Suppressor macrophage (primary cell): ENCODE results near the gene SLAMF9.

Experiments
- DNase-seq, 4 experiments: peaks; one replicate each; pipeline ENCODE4 v3.0.0-alpha.2; 2020 to 2022

The SLAMF9 gene

GRCh38 chr1:159945483-159946241, 8.4 kb downstream of the SLAMF9 start, which contains the start of gene IGSF9:
Gene IGSF9, minus strand, starts transcription at chr1:159945613. Its CDS starts 2,159 bp downstream, at chr1:159943454.
- DNase-seq = peak in 3 of 4 experiments; percentile 18 to 57 (median 29)

- DNase-seq = no peak
These were observed 9.2 kb downstream of the SLAMF9 start for GRCh38 chr1:159944623-159945455.

- DNase-seq = no peak
These were observed 10.0 kb downstream of the SLAMF9 start for GRCh38 chr1:159943908-159944622.

GRCh38 chr1:159943278-159943640, 10.8 kb downstream of the SLAMF9 start:
- no peak for DNase-seq

- DNase-seq = no peak
These were observed 11.3 kb downstream of the SLAMF9 start for GRCh38 chr1:159942632-159943277.

GRCh38 chr1:159941591-159942560, 12.2 kb downstream of the SLAMF9 start:
- no peak for DNase-seq

GRCh38 chr1:159941141-159941540, 12.9 kb downstream of the SLAMF9 start:
- no peak for DNase-seq

- DNase-seq = no peak
These were observed 13.9 kb downstream of the SLAMF9 start for GRCh38 chr1:159940006-159940620.

GRCh38 chr1:159939678-159940002, 14.4 kb downstream of the SLAMF9 start:
- DNase-seq = no peak

- no peak for DNase-seq
These were observed 14.9 kb downstream of the SLAMF9 start for GRCh38 chr1:159938905-159939677.

GRCh38 chr1:159938211-159938852, 15.7 kb downstream of the SLAMF9 start:
- DNase-seq = no peak

- peak; percentile 39 to 61 (median 52) for DNase-seq
These were observed 16.8 kb downstream of the SLAMF9 start for GRCh38 chr1:159937054-159937750.

GRCh38 chr1:159936273-159936904, 17.6 kb downstream of the SLAMF9 start:
- DNase-seq = peak; percentile 63 to 85 (median 78)

- peak; percentile 67 to 87 (median 76) for DNase-seq
These were observed 18.2 kb downstream of the SLAMF9 start for GRCh38 chr1:159935719-159936272.

- DNase-seq = no peak
These were observed 18.7 kb downstream of the SLAMF9 start for GRCh38 chr1:159935305-159935704.

- no peak for DNase-seq
These were observed 19.6 kb downstream of the SLAMF9 start for GRCh38 chr1:159934136-159935039.

- no peak for DNase-seq
These were observed 20.7 kb downstream of the SLAMF9 start for GRCh38 chr1:159933347-159933746.
